ENCODE measurements around the gene JAM3. TPM values are rescaled to one million over a fixed set of nuclear protein-coding genes. Genes with fewer than 3 reads are reported as not detected.

JAM3 gene
- total RNA-seq, 1 donor from 2014 or later, result 126 TPM

Other genes with a start within 250 kb of the JAM3 start
- gene SPATA19, start 223.6 kb upstream of the JAM3 start, total RNA-seq, result not detected
- 13.5 TPM for gene IGSF9B, start 112.1 kb upstream of the JAM3 start, total RNA-seq
- 14.2 TPM for gene NCAPD3, start 154.9 kb downstream of the JAM3 start, total RNA-seq
- gene VPS26B, start 155.6 kb downstream of the JAM3 start, total RNA-seq, result 39.1 TPM
- 34.9 TPM for gene THYN1, start 184.3 kb downstream of the JAM3 start, total RNA-seq
- gene ACAD8, start 184.5 kb downstream of the JAM3 start, total RNA-seq, result 24.2 TPM
- gene GLB1L3, start 207.3 kb downstream of the JAM3 start, total RNA-seq, result not detected